DND-41 (cell line): ENCODE results near the gene HOXC4.
A peak's percentile ranks its signal among the peaks of the same experiment; 100 is the strongest.

Source experiments
- ATAC-seq: fragments of 200-7000 bp; cut with Tn5 transposase; 3 replicates; pipeline ENCODE4 v1.9.1; 2021; ENCODE audit warnings: low read depth; ENCODE audit not compliant: insufficient read depth
- DNase-seq: peaks from one replicate; pipeline ENCODE4 v3.0.0-alpha.2; 2020
- H2AFZ ChIP-seq: 2 replicates; pipeline ENCODE4 v1.6.0; 2012; ENCODE audit warnings: low read depth, low read length
- H3K27ac ChIP-seq: 2 replicates; pipeline ENCODE4 v1.5.1; 2012; ENCODE audit warnings: low read length, inconsistent platforms
- H3K27me3 ChIP-seq: fragments of 200-600 bp; sonication (generic); 2 replicates; pipeline ENCODE4 v1.6.0; 2012; ENCODE audit warnings: low read length, mild to moderate bottlenecking, inconsistent platforms; ENCODE audit not compliant: insufficient read depth, poor library complexity
- H3K36me3 ChIP-seq: 2 replicates; pipeline ENCODE4 v1.5.1; 2012; ENCODE audit warnings: low read length, inconsistent platforms; ENCODE audit not compliant: insufficient read depth
- H3K4me1 ChIP-seq: 2 replicates; pipeline ENCODE4 v1.5.1; 2012; ENCODE audit warnings: mild to moderate bottlenecking, low read length; ENCODE audit not compliant: insufficient read depth
- H3K4me2 ChIP-seq: 2 replicates; pipeline ENCODE4 v1.6.0; 2012; ENCODE audit warnings: mild to moderate bottlenecking, moderate library complexity, low read length, inconsistent platforms; ENCODE audit not compliant: insufficient read depth
- H3K4me3 ChIP-seq, 2 experiments: fragments of 200-600 bp in 1 of 2; shearing (Covaris generic) in 1 of 2; 2 replicates each; pipeline ENCODE4 v1.5.1; 2012 to 2016; ENCODE audit warnings: inconsistent platforms in 2 of 2, low read length in 2 of 2, mild to moderate bottlenecking in 2 of 2, low read depth in 1 of 2, moderate library complexity in 1 of 2
- H3K79me2 ChIP-seq: 2 replicates; pipeline ENCODE4 v1.6.0; 2012; ENCODE audit warnings: low read length, inconsistent platforms; ENCODE audit not compliant: insufficient read depth
- H3K9ac ChIP-seq: 2 replicates; pipeline ENCODE4 v1.6.0; 2012; ENCODE audit warnings: low read depth, mild to moderate bottlenecking, inconsistent platforms, low read length, moderate library complexity
- H3K9me3 ChIP-seq: 2 replicates; pipeline ENCODE4 v1.5.1; 2012; ENCODE audit warnings: low read length, moderate library complexity, mild to moderate bottlenecking, inconsistent platforms; ENCODE audit not compliant: insufficient read depth, severe bottlenecking
- H4K20me1 ChIP-seq: 2 replicates; pipeline ENCODE4 v1.6.0; 2012; ENCODE audit warnings: low read length; ENCODE audit not compliant: insufficient read depth
- CTCF ChIP-seq: IDR thresholded peaks from 2 replicates; pipeline ENCODE4 v1.5.1; 2012; ENCODE audit warnings: borderline replicate concordance, low read length, moderate library complexity, mild to moderate bottlenecking; ENCODE audit not compliant: poor library complexity, severe bottlenecking; ENCODE audit errors: extremely low read depth
- EZH2 ChIP-seq: IDR thresholded peaks from 3 replicates; pipeline ENCODE4 v1.6.1; 2012; ENCODE audit warnings: borderline replicate concordance, low read depth, mild to moderate bottlenecking, moderate library complexity, low read length, inconsistent platforms; ENCODE audit not compliant: severe bottlenecking

HOXC4 gene

GRCh38 chr12:54053751-54054741, at the start of gene HOXC4:
HOXC4 (plus strand) TSS chr12:54053835; CDS start chr12:54053923, 88 bp downstream.
- Histone ChIP-seq H3K4me3 (no peak within 1 kb of the TSS), H3K4me2 (no peak within 1 kb of the TSS), H4K20me1 (no peaks in the 10 kb centered on the region)

GRCh38 chr12:54004063-54004840, 49.4 kb upstream of the HOXC4 start:
- Histone ChIP-seq H2AFZ (no peak overlapping the region), H3K27me3 (peaks cover 69% of the 10 kb centered on the region), H3K9ac (no peak overlapping the region), H3K9me3 (no peaks in the 10 kb centered on the region), H3K79me2 (no peaks in the 10 kb centered on the region), H3K4me3 (no peak overlapping the region), H4K20me1 (no peaks in the 10 kb centered on the region), H3K4me1 (peaks cover 8% of the 10 kb centered on the region), H3K36me3 (no peaks in the 10 kb centered on the region), H3K4me2 (no peak overlapping the region), H3K27ac (no peak overlapping the region)
- TF ChIP-seq CTCF (peak; percentile 18), EZH2 (no peak)
- ATAC-seq (no peak), DNase-seq (no peak)

More at GRCh38 chr12:54053751-54054741, at the start of gene HOXC4:
- Histone ChIP-seq H3K4me1 (0 out of 2 replicates have a peak, but pooled peaks cover 6% of the 10 kb centered on the region), H3K9me3 (no peaks in the 10 kb centered on the region), H3K27ac (no peak within 1 kb of the TSS), H3K27me3 (peaks cover 42% of the 10 kb centered on the region), H3K9ac (no peak within 1 kb of the TSS), H3K36me3 (no peaks in the 10 kb centered on the region), H2AFZ (no peak within 1 kb of the TSS), H3K79me2 (no peaks in the 10 kb centered on the region)
- DNase-seq: no peak
- TF ChIP-seq CTCF (no peak), EZH2 (no peak)
- ATAC-seq: no peak

GRCh38 chr12:54004841-54005530, 48.6 kb upstream of the HOXC4 start:
- no peaks in the 10 kb centered on the region for H3K36me3 ChIP-seq
- peaks cover 8% of the 10 kb centered on the region for H3K4me1 ChIP-seq
- DNase-seq (no peak), ATAC-seq (no peak)
- H3K9me3 ChIP-seq: no peaks in the 10 kb centered on the region
- no peaks in the 10 kb centered on the region for H4K20me1 ChIP-seq
- H3K4me3 ChIP-seq: no peak overlapping the region
- no peaks in the 10 kb centered on the region for H3K79me2 ChIP-seq
- no peak overlapping the region for H2AFZ ChIP-seq
- peaks cover 76% of the 10 kb centered on the region for H3K27me3 ChIP-seq
- H3K4me2 ChIP-seq: 0 out of 2 replicates have a peak overlapping the region, but pooled peaks have one; percentile 39
- no peak for TF ChIP-seq EZH2
- TF ChIP-seq CTCF: no peak
- no peak overlapping the region for H3K9ac ChIP-seq
- H3K27ac ChIP-seq: no peak overlapping the region
